HG03045 (cell line): ENCODE results near the gene VPREB1.
"Not testable (repeated sequence)": the region's sequence is repeated elsewhere in the genome, so short reads cannot be mapped to it uniquely, and the experiment has no call there.

Experiments
- ATAC-seq: cut with Tn5 transposase; IDR thresholded peaks from one replicate; pipeline ENCODE4 v1.9.1; 2021; ENCODE audit warnings: mild to moderate bottlenecking, moderate library complexity; ENCODE audit not compliant: unreplicated experiment

The VPREB1 gene

DNA sequence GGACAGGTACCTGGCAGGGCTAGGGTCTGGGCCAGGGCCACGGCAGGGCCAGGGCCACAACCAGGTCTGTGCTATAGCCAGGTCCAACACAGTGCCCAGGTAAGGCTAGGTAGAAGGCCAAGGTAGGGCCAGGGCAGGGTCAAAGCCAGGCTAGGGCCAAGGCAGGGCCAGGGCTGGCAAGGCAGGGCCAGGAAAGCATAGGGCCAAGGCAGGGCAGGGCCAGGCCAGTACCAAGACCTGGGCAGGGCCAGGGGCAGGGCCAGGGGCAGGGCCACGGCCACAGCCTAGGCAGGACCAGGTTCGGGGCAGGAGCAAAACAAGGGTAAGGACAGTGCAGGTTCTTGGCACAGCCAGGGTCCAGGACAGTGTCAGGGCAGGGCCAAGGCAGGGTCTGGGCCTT lies 48.1 kb downstream of the VPREB1 start:
- ATAC-seq, result not testable (repeated sequence)

DNA sequence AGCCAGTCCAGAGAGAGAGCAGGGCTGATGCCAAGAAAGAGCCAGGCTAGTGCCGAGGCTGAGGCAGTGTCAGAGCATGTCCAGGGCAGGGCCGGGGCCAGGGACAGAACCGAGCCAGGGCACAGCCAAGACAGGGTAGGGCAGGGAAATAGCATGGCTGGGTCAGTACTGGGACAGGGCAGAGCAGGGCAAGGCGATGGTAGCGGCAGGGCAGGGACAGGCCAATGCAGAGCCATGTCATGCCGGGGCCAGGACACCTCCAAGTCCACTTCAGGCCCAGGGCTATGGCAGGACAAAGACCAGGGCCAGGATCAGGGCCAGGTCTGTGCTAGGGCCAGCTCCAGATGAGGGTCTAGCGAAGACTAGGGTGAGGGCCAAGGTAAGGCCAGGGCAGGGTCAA lies 48.9 kb downstream of the VPREB1 start:
- not testable (repeated sequence) for ATAC-seq

DNA sequence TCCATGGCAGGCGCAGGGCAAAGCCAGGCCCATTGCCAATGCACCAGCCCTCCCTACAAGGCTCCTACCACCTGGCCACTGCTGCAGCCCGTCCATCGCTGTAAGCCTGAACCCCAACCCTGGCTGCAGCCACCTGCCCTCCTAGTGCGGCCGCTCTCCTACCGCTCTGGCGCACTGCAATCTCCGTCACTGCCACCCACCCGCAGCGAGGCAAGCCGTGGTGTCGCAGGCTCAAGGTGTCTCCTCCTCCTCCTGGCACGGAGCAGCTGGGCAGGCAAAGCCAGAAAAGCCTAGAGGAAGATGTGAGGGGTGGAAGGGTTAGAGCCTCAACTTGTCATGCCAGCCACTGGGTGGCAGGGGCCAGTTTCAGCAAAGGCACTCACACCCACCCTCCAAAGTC lies 50.1 kb downstream of the VPREB1 start:
- ATAC-seq, result not testable (repeated sequence)
